Liver (tissue), 9 donors: ENCODE measurements around the gene ADAR. TPM values are rescaled to one million over a fixed set of nuclear protein-coding genes. Genes with fewer than 3 reads are reported as not detected.

ENCODE experiments used
- DNase-seq: peaks from one replicate; pipeline ENCODE4 v3.0.0-alpha.2; 2017; ENCODE audit warnings: low spot score
- H3K27ac ChIP-seq, 2 donors: one replicate each; pipeline ENCODE4 v1.7.0; 2013; ENCODE audit warnings: inconsistent platforms in 2 of 2, low read length in 2 of 2, control low read depth in 1 of 2, low read depth in 1 of 2, mild to moderate bottlenecking in 1 of 2
- H3K27me3 ChIP-seq, 4 donors: one replicate each; pipeline versions ENCODE4 v1.6.1 to v1.7.0; 2013; ENCODE audit warnings: low read length in 3 of 4, inconsistent platforms in 1 of 4, mild to moderate bottlenecking in 1 of 4, moderate library complexity in 1 of 4; ENCODE audit not compliant: control insufficient read depth in 4 of 4, insufficient read depth in 4 of 4
- H3K36me3 ChIP-seq, 4 donors: one replicate each; pipeline versions ENCODE4 v1.6.1 to v1.7.0; 2013; ENCODE audit warnings: low read length in 3 of 4, mild to moderate bottlenecking in 3 of 4, low read depth in 1 of 4, moderate library complexity in 1 of 4; ENCODE audit not compliant: control insufficient read depth in 4 of 4, insufficient read depth in 3 of 4
- H3K4me1 ChIP-seq, 4 donors: one replicate each; pipeline versions ENCODE4 v1.6.1 to v1.7.0; 2013; ENCODE audit warnings: low read length in 3 of 4, mild to moderate bottlenecking in 3 of 4, moderate library complexity in 1 of 4; ENCODE audit not compliant: control insufficient read depth in 4 of 4, insufficient read depth in 4 of 4
- H3K4me3 ChIP-seq, 3 donors: one replicate each; pipeline versions ENCODE4 v1.6.1 to v1.7.0; 2013; ENCODE audit warnings: low read length in 3 of 3, control low read depth in 1 of 3, low read depth in 1 of 3, mild to moderate bottlenecking in 1 of 3
- H3K9ac ChIP-seq, 2 donors: one replicate each; pipeline ENCODE4 v1.7.0; 2013; ENCODE audit warnings: low read length in 2 of 2, mild to moderate bottlenecking in 2 of 2, moderate library complexity in 2 of 2, control low read depth in 1 of 2, low read depth in 1 of 2
- H3K9me3 ChIP-seq, 4 donors: one replicate each; pipeline versions ENCODE4 v1.6.1 to v1.7.0; 2013; ENCODE audit warnings: low read length in 3 of 4; ENCODE audit not compliant: control insufficient read depth in 4 of 4
- CTCF ChIP-seq: fragments of 150-350 bp; IDR thresholded peaks from 2 replicates; pipeline ENCODE4 v1.5.1; 2017; ENCODE audit warnings: improper control_type of control experiment, low read depth, low read length; ENCODE audit not compliant: missing input control
- EGR1 ChIP-seq, 2 donors: IDR thresholded peaks; 2 replicates each; pipeline ENCODE4 v1.6.1; 2016 to 2018; ENCODE audit warnings: antibody characterized with exemption in 2 of 2, low read depth in 2 of 2
- FOXA1 ChIP-seq: IDR thresholded peaks from 2 replicates; pipeline ENCODE4 v1.6.1; 2016; ENCODE audit warnings: antibody characterized with exemption
- FOXA2 ChIP-seq: IDR thresholded peaks from 2 replicates; pipeline ENCODE4 v1.6.1; 2016; ENCODE audit warnings: antibody characterized with exemption
- GABPA ChIP-seq, 2 donors: IDR thresholded peaks in 1 of 2; conservative IDR thresholded peaks in 1 of 2; 2 replicates each; pipeline ENCODE4 v1.6.1; 2016; ENCODE audit warnings: antibody characterized with exemption in 2 of 2, mild to moderate bottlenecking in 1 of 2, moderate library complexity in 1 of 2
- HNF4A ChIP-seq, 2 donors: conservative IDR thresholded peaks; 2 replicates each; pipeline ENCODE4 v1.6.1; 2016; ENCODE audit warnings: antibody characterized with exemption in 2 of 2, mild to moderate bottlenecking in 2 of 2
- HNF4G ChIP-seq: IDR thresholded peaks from 2 replicates; pipeline ENCODE4 v1.6.1; 2016; ENCODE audit warnings: antibody characterized with exemption
- JUND ChIP-seq, 2 donors: IDR thresholded peaks; 2 replicates each; pipeline ENCODE4 v1.6.1; 2016; ENCODE audit warnings: antibody characterized with exemption in 2 of 2
- NR2F2 ChIP-seq: IDR thresholded peaks from 2 replicates; pipeline ENCODE4 v1.6.1; 2016; ENCODE audit warnings: antibody characterized with exemption
- RAD21 ChIP-seq, 2 donors: IDR thresholded peaks; 2 replicates each; pipeline ENCODE4 v1.6.1; 2016; ENCODE audit warnings: antibody characterized with exemption in 2 of 2, mild to moderate bottlenecking in 2 of 2
- REST ChIP-seq: IDR thresholded peaks from 2 replicates; pipeline ENCODE4 v1.6.1; 2016; ENCODE audit warnings: antibody characterized with exemption, mild to moderate bottlenecking
- RXRA ChIP-seq, 2 donors: IDR thresholded peaks; 2 replicates each; pipeline ENCODE4 v1.6.1; 2017 to 2018; ENCODE audit warnings: antibody characterized with exemption in 2 of 2, mild to moderate bottlenecking in 1 of 2
- SP1 ChIP-seq: IDR thresholded peaks from 2 replicates; pipeline ENCODE4 v1.6.1; 2018; ENCODE audit warnings: antibody characterized with exemption, mild to moderate bottlenecking
- TAF1 ChIP-seq: conservative IDR thresholded peaks from 2 replicates; pipeline ENCODE4 v1.6.1; 2016; ENCODE audit warnings: antibody characterized with exemption, mild to moderate bottlenecking
- YY1 ChIP-seq: IDR thresholded peaks from 2 replicates; pipeline ENCODE4 v1.6.1; 2016; ENCODE audit warnings: antibody characterized with exemption, mild to moderate bottlenecking
- ZBTB33 ChIP-seq: IDR thresholded peaks from 2 replicates; pipeline ENCODE4 v1.6.1; 2016; ENCODE audit warnings: antibody characterized with exemption
- WGBS: extraction: QIAGEN DNeasy Blood & Tissue Kit; methylation state at CpG from one replicate; pipeline ENCODE4 v1.1.7; 2013; 5-methylcytosine and 5-hydroxymethylcytosine counted together
- polyA plus RNA-seq, 2 donors: library from polyadenylated mRNA; stranded (reverse) in 1 of 2; unstranded in 1 of 2; fragments of 200-250 nt in 1 of 2; fragments of >200 nt in 1 of 2; fragmentation: Nextera tagmentation in 1 of 2; extraction: Ambion mirVana in 1 of 2; gene quantifications; one replicate each; pipeline versions ENCODE4 v1.2.1 to v1.2.3, GENCODE V29; 2013 to 2015
- total RNA-seq, 2 donors: library from RNA; depleted of rRNA; stranded (reverse); fragments of >200 nt; gene quantifications; one replicate each; pipeline ENCODE4 v1.2.3, GENCODE V29; 2014
- TF ChIP-seq, protein P1 (sequence below): IDR thresholded peaks from 2 replicates; pipeline ENCODE4 v1.6.1; 2016; ENCODE audit warnings: antibody characterized with exemption
- TF ChIP-seq, protein P2 (sequence below): IDR thresholded peaks from 2 replicates; pipeline ENCODE4 v1.6.1; 2016; ENCODE audit warnings: antibody characterized with exemption
- donor health status: healthy.
- donor health status: healthy.
- donor health status: healthy.
- donor health status: healthy.
- donor health status: healthy.

Gene ADAR
- total and polyA plus RNA-seq, 4 donors = 39.3 to 76.1 (median 51.1) TPM

GRCh38 chr1:154616659-154617345, 8.8 kb upstream of the ADAR start:
- TF ChIP-seq FOXA1 (no peak), RAD21 (IDR thresholded peaks at IDR 0.05) (peak in 1 of 2 donors; percentile 4), ZBTB33 (no peak), REST (no peak), GABPA (IDR thresholded peaks at IDR 0.05 in 1 of 2, conservative IDR thresholded peaks at IDR 0.05 in 1 of 2) (no peak), JUND (IDR thresholded peaks at IDR 0.05) (no peak), EGR1 (IDR thresholded peaks at IDR 0.05; ENCODE audit: low read depth in 2 of 2) (no peak), HNF4G (peak; percentile 71), SP1 (peak; percentile 28), HNF4A (conservative IDR thresholded peaks at IDR 0.05) (peak; percentile 92 to 95), TAF1 (no peak), RXRA (IDR thresholded peaks at IDR 0.05) (peak; percentile 60 to 66), FOXA2 (no peak), YY1 (no peak), NR2F2 (peak; percentile 32), CTCF (no peak)
- TF ChIP-seq, protein P1, sequence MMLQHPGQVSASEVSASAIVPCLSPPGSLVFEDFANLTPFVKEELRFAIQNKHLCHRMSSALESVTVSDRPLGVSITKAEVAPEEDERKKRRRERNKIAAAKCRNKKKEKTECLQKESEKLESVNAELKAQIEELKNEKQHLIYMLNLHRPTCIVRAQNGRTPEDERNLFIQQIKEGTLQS = no peak
- TF ChIP-seq, protein P2, sequence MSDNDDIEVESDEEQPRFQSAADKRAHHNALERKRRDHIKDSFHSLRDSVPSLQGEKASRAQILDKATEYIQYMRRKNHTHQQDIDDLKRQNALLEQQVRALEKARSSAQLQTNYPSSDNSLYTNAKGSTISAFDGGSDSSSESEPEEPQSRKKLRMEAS = no peak
- WGBS = 56% methylated on average over 5 of the region's 5 CpGs
- no peak overlapping the region for H3K4me3 ChIP-seq
- H3K9me3 ChIP-seq = no peaks in the 10 kb centered on the region
- no peak overlapping the region for H3K27ac ChIP-seq
- H3K27me3 ChIP-seq = no peaks in the 10 kb centered on the region
- no peak overlapping the region for H3K9ac ChIP-seq
- no peaks in the 10 kb centered on the region for H3K36me3 ChIP-seq
- DNase-seq = no peak
- H3K4me1 ChIP-seq = peaks cover 0 to 6% (median 3%) of the 10 kb centered on the region in 4 donors
